ENCODE measurements around the gene PTPRG. TPM values are rescaled to one million over a fixed set of nuclear protein-coding genes. Genes with fewer than 3 reads are reported as not detected.

PTPRG gene
- total RNA-seq, 1 experiment from 2014 or later: 32.1 TPM

- H3K36me3 ChIP-seq (ENCODE audit: control insufficient read depth in 1 of 2, insufficient read depth in 2 of 2, low read length in 2 of 2): no peaks in the 10 kb centered on the region
- POLR2A ChIA-PET: interaction anchor here (0.7 kb wide), 1 partner anchor 11 kb away, joined by 3 read pairs; no protein-coding TSS in a partner anchor
- no peak overlapping the region for H3K4me3 ChIP-seq (replicated peaks in 1 of 2; ENCODE audit: low read depth in 1 of 2, low read length in 2 of 2)
- no peak overlapping the region for H2AFZ ChIP-seq (ENCODE audit: low read depth, low read length, poor library complexity, severe bottlenecking)
- peaks cover 5 to 17% of the 10 kb centered on the region in 2 experiments; a peak in 2 of 4 replicates for H3K4me1 ChIP-seq (ENCODE audit: control insufficient read depth in 1 of 2, insufficient read depth in 2 of 2, low read length in 2 of 2)
- no TSS peak for BruUV-seq (replicated peaks)
- H3K9me2 ChIP-seq (ENCODE audit: insufficient read depth): no peaks in the 10 kb centered on the region
- no peaks in the 10 kb centered on the region for H3K27me3 ChIP-seq (ENCODE audit: insufficient read depth, low read length)
- peaks cover 7% of the 10 kb centered on the region; the same call in 1 of the 2 replicates for H3K79me2 ChIP-seq (ENCODE audit: insufficient read depth, low read length)
- no peaks in the 10 kb centered on the region for H4K20me1 ChIP-seq (ENCODE audit: insufficient read depth)
- RAD21 ChIA-PET (ENCODE audit: low non-redundant PET in 1 of 2, low total read pairs in 2 of 2, uncharacterized antibody in 2 of 2, unreplicated experiment in 2 of 2): no interaction called here
- no peaks in the 10 kb centered on the region for H3K9me3 ChIP-seq (ENCODE audit: control insufficient read depth in 1 of 2, insufficient read depth in 1 of 2, low read depth in 1 of 2, low read length in 2 of 2)
- no peak for DNase-seq (ENCODE audit: low read depth, low spot score)
- no peak overlapping the region for H3K4me2 ChIP-seq (ENCODE audit: low read length)
- no peak for TF ChIP-seq EZH2phosphoT487 (IDR thresholded peaks at IDR 0.05; ENCODE audit: borderline replicate concordance)
- TF ChIP-seq SRF (IDR thresholded peaks at IDR 0.05; ENCODE audit: low read depth): no peak
- no peak for TF ChIP-seq CBX3 (IDR thresholded peaks at IDR 0.05; ENCODE audit: low read depth)
- TF ChIP-seq SIN3A (IDR thresholded peaks at IDR 0.05; ENCODE audit: low read depth): no peak
- TF ChIP-seq CTCF (IDR thresholded peaks at IDR 0.05 in 2 of 3, conservative IDR thresholded peaks at IDR 0.05 in 1 of 3; ENCODE audit: borderline replicate concordance in 1 of 3, insufficient read depth in 1 of 3, low read depth in 2 of 3, low read length in 2 of 3): no peak
- TF ChIP-seq EGR1 (IDR thresholded peaks at IDR 0.05; ENCODE audit: low read depth): no peak
- no peak for TF ChIP-seq POLR2AphosphoS5 (IDR thresholded peaks at IDR 0.05; ENCODE audit: low read depth, low read length)
- no peak for TF ChIP-seq REST (IDR thresholded peaks at IDR 0.05; ENCODE audit: low read depth)
- no peak for TF ChIP-seq JUND (IDR thresholded peaks at IDR 0.05)
- no peak for TF ChIP-seq RAD21 (IDR thresholded peaks at IDR 0.05; ENCODE audit: low read depth)
- TF ChIP-seq ZNF274 (IDR thresholded peaks at IDR 0.05; ENCODE audit: low read depth, low read length): no peak
- TF ChIP-seq ZBTB33 (IDR thresholded peaks at IDR 0.05; ENCODE audit: extremely low read depth, insufficient replicate concordance, low read length): no peak
- no peak for TF ChIP-seq TCF7L2 (IDR thresholded peaks at IDR 0.05; ENCODE audit: borderline replicate concordance, extremely low read depth, insufficient read depth, insufficient read length)
- no peak for TF ChIP-seq CEBPB (IDR thresholded peaks at IDR 0.05; ENCODE audit: low read depth)
- TF ChIP-seq SP1 (IDR thresholded peaks at IDR 0.05; ENCODE audit: low read depth): no peak
- no peak for TF ChIP-seq ELF1 (IDR thresholded peaks at IDR 0.05; ENCODE audit: borderline replicate concordance, low read depth)
- no peak for TF ChIP-seq ZFX (IDR thresholded peaks at IDR 0.05)
- TF ChIP-seq EZH2 (IDR thresholded peaks at IDR 0.05): no peak
- no peak for TF ChIP-seq MAX (IDR thresholded peaks at IDR 0.05)
- no peak for TF ChIP-seq YY1 (IDR thresholded peaks at IDR 0.05; ENCODE audit: extremely low read depth, insufficient replicate concordance, low read depth, low read length)
- intact Hi-C loops (cut with micrococcal nuclease): no loop called here
- H3K27ac ChIP-seq (ENCODE audit: low read depth, low read length): no peak overlapping the region
- H3K9ac ChIP-seq (ENCODE audit: low read length): no peak overlapping the region
- CTCF ChIA-PET: no interaction called here
- ATAC-seq: no peak
These were observed 167.8 kb downstream of the PTPRG start for GRCh38 chr3:61729038-61729634.
